Measurements from ENCODE around the gene NEAT1. TPM values are rescaled to one million over a fixed set of nuclear protein-coding genes. Genes with fewer than 3 reads are reported as not detected.

The NEAT1 gene
- total and polyA plus RNA-seq, 9 of the 15 experiments (the other 6 are each of a cell fraction or from before 2014, with no cell fraction given) = 20.1 to 389 (median 62.8) TPM

DNA sequence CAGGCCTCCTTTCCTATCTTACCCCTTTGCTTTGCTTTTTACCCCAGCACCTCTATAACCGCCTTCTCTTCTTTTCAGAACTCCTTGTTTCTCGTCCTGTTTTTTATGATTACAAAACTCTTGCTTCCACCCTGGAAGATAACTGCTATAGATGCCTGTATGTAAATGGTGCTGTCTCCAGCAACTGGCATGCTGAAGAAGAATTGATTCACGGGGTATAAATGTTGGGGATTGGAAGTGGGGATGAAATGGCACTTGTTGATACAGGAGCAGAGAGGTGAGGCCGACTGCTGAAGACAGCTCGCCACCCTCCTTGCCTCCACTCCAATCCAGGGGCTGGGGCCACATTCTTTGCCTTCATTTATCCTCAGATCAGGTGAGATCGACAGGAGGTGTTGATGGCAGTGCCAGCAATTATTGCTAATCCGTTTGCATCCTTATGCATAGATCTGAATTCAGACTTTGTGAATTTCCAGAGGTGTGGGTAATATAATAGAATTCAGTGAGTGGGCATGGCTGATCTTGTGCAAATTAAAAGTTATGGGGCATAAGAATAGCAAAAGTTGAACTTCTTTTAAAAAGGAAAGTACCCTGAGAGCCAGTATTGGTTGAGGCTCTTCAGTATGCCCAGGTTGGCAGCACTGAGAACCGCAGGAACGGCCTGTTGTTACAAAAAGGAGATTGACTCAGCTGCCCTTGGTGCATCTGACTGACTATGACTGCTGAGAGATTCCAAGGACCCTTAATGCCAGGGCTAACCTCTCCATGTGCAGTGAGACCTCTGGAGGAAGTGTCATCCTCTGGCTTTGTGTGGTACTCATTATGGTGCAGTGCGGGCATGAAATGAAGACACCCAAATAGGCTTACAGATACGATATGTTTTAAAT is 5.3 kb downstream of the NEAT1 start (continued):
- TF ChIP-seq, protein P1, sequence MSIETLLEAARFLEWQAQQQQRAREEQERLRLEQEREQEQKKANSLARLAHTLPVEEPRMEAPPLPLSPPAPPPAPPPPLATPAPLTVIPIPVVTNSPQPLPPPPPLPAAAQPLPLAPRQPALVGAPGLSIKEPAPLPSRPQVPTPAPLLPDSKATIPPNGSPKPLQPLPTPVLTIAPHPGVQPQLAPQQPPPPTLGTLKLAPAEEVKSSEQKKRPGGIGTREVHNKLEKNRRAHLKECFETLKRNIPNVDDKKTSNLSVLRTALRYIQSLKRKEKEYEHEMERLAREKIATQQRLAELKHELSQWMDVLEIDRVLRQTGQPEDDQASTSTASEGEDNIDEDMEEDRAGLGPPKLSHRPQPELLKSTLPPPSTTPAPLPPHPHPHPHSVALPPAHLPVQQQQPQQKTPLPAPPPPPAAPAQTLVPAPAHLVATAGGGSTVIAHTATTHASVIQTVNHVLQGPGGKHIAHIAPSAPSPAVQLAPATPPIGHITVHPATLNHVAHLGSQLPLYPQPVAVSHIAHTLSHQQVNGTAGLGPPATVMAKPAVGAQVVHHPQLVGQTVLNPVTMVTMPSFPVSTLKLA (conservative IDR thresholded peaks at IDR 0.05) = no peak
- peak; percentile 37 for TF ChIP-seq CREB1 (IDR thresholded peaks at IDR 0.05)
- no peak for TF ChIP-seq CREB1 (CRISPR knock-in tag; IDR thresholded peaks at IDR 0.05)
- no peak for TF ChIP-seq ZNF347 (CRISPR knock-in tag; IDR thresholded peaks at IDR 0.05; ENCODE audit: low read depth)
- no peak for TF ChIP-seq ZFX (CRISPR knock-in tag; IDR thresholded peaks at IDR 0.05)
- TF ChIP-seq ZC3H8 (IDR thresholded peaks at IDR 0.05) = no peak
- TF ChIP-seq, protein P2, sequence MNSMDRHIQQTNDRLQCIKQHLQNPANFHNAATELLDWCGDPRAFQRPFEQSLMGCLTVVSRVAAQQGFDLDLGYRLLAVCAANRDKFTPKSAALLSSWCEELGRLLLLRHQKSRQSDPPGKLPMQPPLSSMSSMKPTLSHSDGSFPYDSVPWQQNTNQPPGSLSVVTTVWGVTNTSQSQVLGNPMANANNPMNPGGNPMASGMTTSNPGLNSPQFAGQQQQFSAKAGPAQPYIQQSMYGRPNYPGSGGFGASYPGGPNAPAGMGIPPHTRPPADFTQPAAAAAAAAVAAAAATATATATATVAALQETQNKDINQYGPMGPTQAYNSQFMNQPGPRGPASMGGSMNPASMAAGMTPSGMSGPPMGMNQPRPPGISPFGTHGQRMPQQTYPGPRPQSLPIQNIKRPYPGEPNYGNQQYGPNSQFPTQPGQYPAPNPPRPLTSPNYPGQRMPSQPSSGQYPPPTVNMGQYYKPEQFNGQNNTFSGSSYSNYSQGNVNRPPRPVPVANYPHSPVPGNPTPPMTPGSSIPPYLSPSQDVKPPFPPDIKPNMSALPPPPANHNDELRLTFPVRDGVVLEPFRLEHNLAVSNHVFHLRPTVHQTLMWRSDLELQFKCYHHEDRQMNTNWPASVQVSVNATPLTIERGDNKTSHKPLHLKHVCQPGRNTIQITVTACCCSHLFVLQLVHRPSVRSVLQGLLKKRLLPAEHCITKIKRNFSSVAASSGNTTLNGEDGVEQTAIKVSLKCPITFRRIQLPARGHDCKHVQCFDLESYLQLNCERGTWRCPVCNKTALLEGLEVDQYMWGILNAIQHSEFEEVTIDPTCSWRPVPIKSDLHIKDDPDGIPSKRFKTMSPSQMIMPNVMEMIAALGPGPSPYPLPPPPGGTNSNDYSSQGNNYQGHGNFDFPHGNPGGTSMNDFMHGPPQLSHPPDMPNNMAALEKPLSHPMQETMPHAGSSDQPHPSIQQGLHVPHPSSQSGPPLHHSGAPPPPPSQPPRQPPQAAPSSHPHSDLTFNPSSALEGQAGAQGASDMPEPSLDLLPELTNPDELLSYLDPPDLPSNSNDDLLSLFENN (IDR thresholded peaks at IDR 0.05; ENCODE audit: low read depth in 2 of 2, low read length in 2 of 2) = peak in 1 of 2 experiments; percentile 85; a peak in 2 of 4 replicates
- TF ChIP-seq FOXJ2 (tag; IDR thresholded peaks at IDR 0.05) = no peak
- no peak; the same call in 1 of the 2 replicates for TF ChIP-seq PYGO2 (tag; IDR thresholded peaks at IDR 0.05)
- TF ChIP-seq ETV6 (IDR thresholded peaks at IDR 0.05; ENCODE audit: borderline replicate concordance in 1 of 2, low read depth in 2 of 2, low read length in 1 of 2) = no peak; a peak in 1 of 4 replicates
- no peak for TF ChIP-seq ETV6 (CRISPR knock-in tag; IDR thresholded peaks at IDR 0.05; ENCODE audit: borderline replicate concordance)
- TF ChIP-seq ZNF41 (CRISPR knock-in tag; conservative IDR thresholded peaks at IDR 0.05) = no peak
- TF ChIP-seq POLR3A (IDR thresholded peaks at IDR 0.05; ENCODE audit: borderline replicate concordance, extremely low read depth, insufficient read depth, insufficient read length) = no peak
- TF ChIP-seq YBX1 (IDR thresholded peaks at IDR 0.05) = no peak
- TF ChIP-seq CTBP1 (IDR thresholded peaks at IDR 0.05; ENCODE audit: borderline replicate concordance) = 0 out of 2 replicates have a peak, but pooled peaks have one; percentile 35
- no peak for TF ChIP-seq HNRNPLL (IDR thresholded peaks at IDR 0.05; ENCODE audit: low read depth, low read length, poor library complexity, severe bottlenecking)
- no peak for TF ChIP-seq SP2 (IDR thresholded peaks at IDR 0.05; ENCODE audit: extremely low read depth, low read depth, low read length, poor library complexity, severe bottlenecking)
- no peak; the same call in 1 of the 2 replicates for TF ChIP-seq GABPB2 (CRISPR knock-in tag; conservative IDR thresholded peaks at IDR 0.05)
- TF ChIP-seq, protein P3, sequence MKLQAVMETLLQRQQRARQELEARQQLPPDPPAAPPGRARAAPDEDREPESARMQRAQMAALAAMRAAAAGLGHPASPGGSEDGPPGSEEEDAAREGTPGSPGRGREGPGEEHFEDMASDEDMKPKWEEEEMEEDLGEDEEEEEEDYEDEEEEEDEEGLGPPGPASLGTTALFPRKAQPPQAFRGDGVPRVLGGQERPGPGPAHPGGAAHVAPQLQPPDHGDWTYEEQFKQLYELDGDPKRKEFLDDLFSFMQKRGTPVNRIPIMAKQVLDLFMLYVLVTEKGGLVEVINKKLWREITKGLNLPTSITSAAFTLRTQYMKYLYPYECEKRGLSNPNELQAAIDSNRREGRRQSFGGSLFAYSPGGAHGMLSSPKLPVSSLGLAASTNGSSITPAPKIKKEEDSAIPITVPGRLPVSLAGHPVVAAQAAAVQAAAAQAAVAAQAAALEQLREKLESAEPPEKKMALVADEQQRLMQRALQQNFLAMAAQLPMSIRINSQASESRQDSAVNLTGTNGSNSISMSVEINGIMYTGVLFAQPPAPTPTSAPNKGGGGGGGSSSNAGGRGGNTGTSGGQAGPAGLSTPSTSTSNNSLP (IDR thresholded peaks at IDR 0.05; ENCODE audit: borderline replicate concordance, low read depth, low read length) = no peak
- TF ChIP-seq NCOA1 (IDR thresholded peaks at IDR 0.05; ENCODE audit: low read depth) = no peak; the same call in none of the 2 replicates
- no peak for TF ChIP-seq ZNF184 (CRISPR knock-in tag; IDR thresholded peaks at IDR 0.05)

Measured in K562 (cell line).